Measurements from ENCODE around the gene CNGA2.

GRCh38 chrX:151792505-151792904, 58.0 kb downstream of the CNGA2 start:
- TF ChIP-seq CTCF (IDR thresholded peaks at IDR 0.05 in 2 of 3, conservative IDR thresholded peaks at IDR 0.05 in 1 of 3; ENCODE audit: borderline replicate concordance in 1 of 3, insufficient read depth in 1 of 3, low read depth in 2 of 3, low read length in 2 of 3) (no peak), EZH2 (IDR thresholded peaks at IDR 0.05) (no peak), TCF7L2 (IDR thresholded peaks at IDR 0.05; ENCODE audit: borderline replicate concordance, extremely low read depth, insufficient read depth, insufficient read length) (no peak), REST (IDR thresholded peaks at IDR 0.05; ENCODE audit: low read depth) (no peak), ZNF274 (IDR thresholded peaks at IDR 0.05; ENCODE audit: low read depth, low read length) (no peak), SP1 (IDR thresholded peaks at IDR 0.05; ENCODE audit: low read depth) (no peak), SRF (IDR thresholded peaks at IDR 0.05; ENCODE audit: low read depth) (no peak), POLR2A (IDR thresholded peaks at IDR 0.05; ENCODE audit: borderline replicate concordance, extremely low read depth, insufficient read depth, insufficient read length) (no peak), ATF3 (IDR thresholded peaks at IDR 0.05) (no peak), JUND (IDR thresholded peaks at IDR 0.05) (no peak), EZH2phosphoT487 (IDR thresholded peaks at IDR 0.05; ENCODE audit: borderline replicate concordance) (no peak), SIN3A (IDR thresholded peaks at IDR 0.05; ENCODE audit: low read depth) (no peak), ELF1 (IDR thresholded peaks at IDR 0.05; ENCODE audit: borderline replicate concordance, low read depth) (no peak), MAX (IDR thresholded peaks at IDR 0.05) (no peak)
